ENCODE data around the gene MIGA2. TPM values are rescaled to one million over a fixed set of nuclear protein-coding genes. Genes with fewer than 3 reads are reported as not detected.
"Not testable (repeated sequence)": the region's sequence is repeated elsewhere in the genome, so short reads cannot be mapped to it uniquely, and the experiment has no call there.

MIGA2 gene
- total and polyA plus RNA-seq, 2 of the 4 experiments (the other 2 are of a cell fraction) = 12.5 to 25.3 TPM

DNA sequence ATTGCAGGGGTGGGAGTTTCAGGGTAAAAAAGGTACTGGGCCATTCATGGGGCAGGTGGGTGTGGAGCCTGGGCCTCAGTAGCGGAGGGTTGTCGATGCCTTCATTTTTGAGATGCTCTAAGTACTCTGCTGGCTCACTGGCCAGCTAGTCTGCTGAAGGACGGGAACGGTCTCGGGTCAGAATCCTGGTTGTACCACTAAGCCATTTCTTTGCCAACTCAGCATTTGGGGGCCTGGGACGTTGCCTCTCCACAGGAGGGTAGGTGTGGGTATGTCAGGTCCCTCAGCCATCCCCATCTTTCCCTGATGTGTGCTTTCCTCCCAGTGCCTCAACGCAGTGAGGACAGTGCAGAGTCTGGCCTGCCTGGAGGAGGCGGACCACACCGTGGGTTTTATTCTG lies 33.4 kb upstream of the MIGA2 start:
- H2BK120ac ChIP-seq (ENCODE audit: low read depth, low read length) = no peak overlapping the region
- no peak overlapping the region for H3K56ac ChIP-seq (ENCODE audit: extremely low read depth, insufficient read depth, low read length)
- ATAC-seq (ENCODE audit: low read depth) (no peak), DNase-seq (no peak)
- H3K18ac ChIP-seq (ENCODE audit: low read depth, low read length) = no peak overlapping the region
- no peak overlapping the region for H4K5ac ChIP-seq (ENCODE audit: low read depth, low read length)
- H3K27ac ChIP-seq (ENCODE audit: insufficient read depth, low read length) = no peak overlapping the region
- H3K27me3 ChIP-seq (ENCODE audit: control insufficient read depth, insufficient read depth, low read length) = no peaks in the 10 kb centered on the region
- intact Hi-C loops (cut with micrococcal nuclease) (no loop called here), dilution Hi-C loops (cut with HindIII; ENCODE audit: low sequenced_read_pairs, unreplicated experiment) (no loop called here), in situ Hi-C loops (cut with MboI; ENCODE audit: low sequenced_read_pairs) (no loop called here)
- H2AK5ac ChIP-seq (ENCODE audit: low read depth, low read length) = no peak overlapping the region
- no peak overlapping the region for H3K4me2 ChIP-seq (ENCODE audit: low read depth, low read length)
- H3K9me3 ChIP-seq (ENCODE audit: control insufficient read depth, insufficient read depth, low read length) = no peaks in the 10 kb centered on the region
- no peak overlapping the region for H2BK5ac ChIP-seq (ENCODE audit: low read depth, low read length, poor library complexity, severe bottlenecking)
- no peak overlapping the region for H4K91ac ChIP-seq (ENCODE audit: insufficient read depth, low read depth, low read length)
- H3K4ac ChIP-seq (ENCODE audit: low read depth, low read length) = no peak overlapping the region
- TF ChIP-seq MAFK (IDR thresholded peaks at IDR 0.05; ENCODE audit: low read depth, low read length) (peak; percentile 54), FOS (IDR thresholded peaks at IDR 0.05; ENCODE audit: low read depth, low read length) (no peak)
- no peak overlapping the region for H3K23ac ChIP-seq (ENCODE audit: low read depth, low read length)
- H4K20me1 ChIP-seq (ENCODE audit: insufficient read depth, low read length) = no peaks in the 10 kb centered on the region; the same call in 1 of the 2 replicates
- H2AFZ ChIP-seq (replicated peaks; ENCODE audit: low read length, poor library complexity) = no peak overlapping the region
- no peak overlapping the region for H2BK20ac ChIP-seq (ENCODE audit: low read depth, low read length)
- ChIA-PET CTCF (no interaction called here), POLR2A (ENCODE audit: unreplicated experiment) (no interaction called here)
- no peak overlapping the region for H4K8ac ChIP-seq (ENCODE audit: low read depth in 2 of 2, low read length in 2 of 2)
- peaks cover 0 to 3% of the 10 kb centered on the region in 2 experiments; a peak in 1 of 4 replicates for H3K79me1 ChIP-seq (ENCODE audit: low read depth in 1 of 2, low read length in 2 of 2)
- H3K36me3 ChIP-seq (ENCODE audit: control insufficient read depth, insufficient read depth, low read length) = peaks cover 70% of the 10 kb centered on the region
- 89% methylated on average over 3 of the region's 9 CpGs; no CpG with 5 or more reads in 1 of the 2 experiments for WGBS, 2 experiments (ENCODE audit: extremely low coverage in 2 of 2, insufficient read length in 1 of 2)
- no peak overlapping the region for H2BK15ac ChIP-seq (ENCODE audit: low read depth, low read length)
- no peak overlapping the region for H3K4me3 ChIP-seq (ENCODE audit: insufficient read depth, low read depth, low read length)
- no peak overlapping the region for H3K14ac ChIP-seq (replicated peaks; ENCODE audit: low read depth, low read length)
- H3K9me1 ChIP-seq (ENCODE audit: insufficient read depth, low read length) = no peaks in the 10 kb centered on the region
- H3K9ac ChIP-seq (ENCODE audit: low read depth, low read length) = no peak overlapping the region
- no TSS peak for BruUV-seq (replicated peaks)
- H3K4me1 ChIP-seq (ENCODE audit: control insufficient read depth, insufficient read depth, low read length) = no peaks in the 10 kb centered on the region
- no peak overlapping the region for H2AK9ac ChIP-seq (replicated peaks; ENCODE audit: low read depth, low read length, poor library complexity)

GRCh38 chr9:129004173-129004572 lies 32.3 kb upstream of the MIGA2 start:
- intact Hi-C loops (cut with micrococcal nuclease); H3K4ac ChIP-seq (ENCODE audit: low read depth, low read length); H2AK9ac ChIP-seq (replicated peaks; ENCODE audit: low read depth, low read length, poor library complexity); H3K14ac ChIP-seq (replicated peaks; ENCODE audit: low read depth, low read length); H3K4me1 ChIP-seq (ENCODE audit: control insufficient read depth, insufficient read depth, low read length); H2BK15ac ChIP-seq (ENCODE audit: low read depth, low read length); H2BK120ac ChIP-seq (ENCODE audit: low read depth, low read length); H2AFZ ChIP-seq (replicated peaks; ENCODE audit: low read length, poor library complexity); ATAC-seq (ENCODE audit: low read depth); H3K9me1 ChIP-seq (ENCODE audit: insufficient read depth, low read length); dilution Hi-C loops (cut with HindIII; ENCODE audit: low sequenced_read_pairs, unreplicated experiment); H3K27me3 ChIP-seq (ENCODE audit: control insufficient read depth, insufficient read depth, low read length); H3K79me1 ChIP-seq (ENCODE audit: low read depth in 1 of 2, low read length in 2 of 2); H3K56ac ChIP-seq (ENCODE audit: extremely low read depth, insufficient read depth, low read length); H3K4me2 ChIP-seq (ENCODE audit: low read depth, low read length); H3K18ac ChIP-seq (ENCODE audit: low read depth, low read length); H3K23ac ChIP-seq (ENCODE audit: low read depth, low read length); H4K20me1 ChIP-seq (ENCODE audit: insufficient read depth, low read length); H3K27ac ChIP-seq (ENCODE audit: insufficient read depth, low read length); H2BK20ac ChIP-seq (ENCODE audit: low read depth, low read length); POLR2A ChIA-PET (ENCODE audit: unreplicated experiment); DNase-seq; H4K91ac ChIP-seq (ENCODE audit: insufficient read depth, low read depth, low read length); in situ Hi-C loops (cut with MboI; ENCODE audit: low sequenced_read_pairs); H3K9ac ChIP-seq (ENCODE audit: low read depth, low read length); H2AK5ac ChIP-seq (ENCODE audit: low read depth, low read length); H2BK5ac ChIP-seq (ENCODE audit: low read depth, low read length, poor library complexity, severe bottlenecking); H3K4me3 ChIP-seq (ENCODE audit: insufficient read depth, low read depth, low read length); H4K5ac ChIP-seq (ENCODE audit: low read depth, low read length); H3K9me3 ChIP-seq (ENCODE audit: control insufficient read depth, insufficient read depth, low read length); BruUV-seq (replicated peaks); H4K8ac ChIP-seq (ENCODE audit: low read depth in 2 of 2, low read length in 2 of 2): not testable (repeated sequence)
- peaks cover 62% of the 10 kb centered on the region for H3K36me3 ChIP-seq (ENCODE audit: control insufficient read depth, insufficient read depth, low read length)
- WGBS, 2 experiments (ENCODE audit: extremely low coverage in 2 of 2, insufficient read length in 1 of 2) = no CpG with 5 or more reads among the region's 6 CpGs
- CTCF ChIA-PET = interaction anchor here (0.6 kb wide), 2 partner anchors 89 to 159 kb away, joined by 3 read pairs; no protein-coding TSS in a partner anchor

All from IMR-90 (cell line).